ENCODE data around the gene NREP.

Gene NREP, protein sequence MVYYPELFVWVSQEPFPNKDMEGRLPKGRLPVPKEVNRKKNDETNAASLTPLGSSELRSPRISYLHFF

DNA sequence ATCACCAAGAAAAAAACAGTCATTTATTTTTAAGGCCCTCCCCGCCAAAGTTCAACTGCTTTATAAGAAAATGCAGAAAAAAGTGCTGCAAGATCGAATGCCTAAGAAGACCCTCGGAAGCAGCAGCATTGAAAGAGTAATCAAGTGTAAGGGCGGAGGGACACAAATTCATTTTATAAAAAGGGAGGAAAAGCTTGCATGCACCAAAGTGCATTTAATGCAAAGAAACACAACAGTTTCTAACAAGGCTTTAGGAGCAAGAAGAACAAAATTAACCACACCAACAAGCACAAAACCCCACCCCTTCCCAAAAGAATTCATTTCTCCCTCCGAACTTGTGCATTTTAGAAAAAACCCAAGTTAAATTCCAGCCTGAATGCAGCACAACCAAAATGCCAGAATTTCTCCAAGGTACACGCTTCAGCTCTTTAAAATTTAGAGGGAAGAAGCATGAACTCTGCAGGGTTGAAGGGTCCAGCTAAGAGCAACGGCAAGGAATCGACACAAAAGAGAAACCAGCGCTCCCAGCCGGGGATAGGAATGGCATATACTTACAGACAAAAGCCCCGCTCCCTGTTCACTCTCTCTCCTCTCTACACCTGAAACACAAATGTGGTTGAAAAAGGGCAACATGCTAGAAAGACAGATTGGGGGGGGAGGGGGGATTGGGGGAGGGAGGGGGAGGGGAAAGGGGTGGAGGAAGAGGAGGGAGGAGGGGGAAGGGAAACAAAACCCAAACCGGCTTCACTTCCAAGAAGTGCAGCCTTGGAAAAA is at the start of gene NREP:
NREP (minus strand) TSS at position 614 of the 774 bp plus-strand sequence. CDS start 1,422 bp downstream, outside the sequence.
- DNase-seq (ENCODE audit: low spot score): no peak

DNA sequence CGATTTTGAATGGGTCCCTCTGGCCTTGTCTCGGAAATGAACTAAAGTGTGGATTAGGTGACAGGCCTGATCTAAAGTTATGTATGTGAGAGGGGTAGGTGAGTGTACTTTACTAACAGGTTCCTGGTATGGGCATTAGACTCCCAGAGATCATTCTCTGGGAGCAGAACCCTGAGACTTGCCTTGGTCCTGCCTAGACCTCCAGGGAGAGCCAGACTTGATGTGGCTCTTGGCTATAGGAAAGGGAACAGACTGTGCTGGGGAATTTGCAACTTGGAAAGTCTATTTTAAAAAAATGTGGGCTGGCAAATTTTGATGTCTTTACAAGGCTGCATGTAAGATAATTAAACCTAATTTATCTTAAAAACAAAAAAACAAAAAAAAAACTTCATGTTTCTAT is 49.8 kb upstream of the NREP start:
- DNase-seq (ENCODE audit: low spot score): no peak

DNA sequence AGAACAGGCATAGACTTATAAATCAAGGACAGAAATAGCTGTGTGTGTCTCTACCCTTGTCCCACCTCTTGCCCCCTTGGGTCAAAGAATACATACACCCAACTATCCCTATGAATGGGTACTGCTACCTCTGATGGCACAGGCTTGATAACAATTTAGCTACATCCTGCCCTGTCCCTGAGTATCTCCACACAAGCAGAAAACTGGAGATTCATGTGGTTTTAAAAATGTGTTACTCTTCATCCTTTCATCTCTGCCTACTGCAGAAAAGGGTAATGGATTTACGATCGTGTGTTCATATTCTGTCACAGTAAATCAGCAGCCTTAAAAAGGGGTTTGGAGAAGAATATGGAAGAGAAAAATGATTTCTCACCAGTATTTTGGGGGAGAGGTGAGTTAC is 49.2 kb upstream of the NREP start:
- DNase-seq (ENCODE audit: low spot score): no peak

DNA sequence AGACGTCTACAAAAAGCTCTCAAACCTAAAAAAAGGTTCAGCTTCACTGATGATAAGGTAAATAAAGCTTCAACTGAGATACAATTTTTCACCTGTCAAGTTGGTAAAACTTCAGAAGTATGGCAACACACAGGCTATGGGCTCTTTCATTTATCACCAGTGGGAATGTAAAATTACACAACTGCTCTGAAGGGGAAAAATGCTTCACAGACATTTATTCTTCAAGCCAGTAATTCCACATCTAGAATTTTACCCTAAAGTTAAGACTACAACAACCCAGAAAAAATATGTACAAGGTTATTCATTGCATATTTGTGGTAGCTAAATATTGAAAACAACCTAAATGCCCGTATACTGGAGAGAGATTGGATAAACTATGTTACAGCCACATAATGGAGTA is 48.1 kb upstream of the NREP start:
- DNase-seq (ENCODE audit: low spot score): no peak

DNA sequence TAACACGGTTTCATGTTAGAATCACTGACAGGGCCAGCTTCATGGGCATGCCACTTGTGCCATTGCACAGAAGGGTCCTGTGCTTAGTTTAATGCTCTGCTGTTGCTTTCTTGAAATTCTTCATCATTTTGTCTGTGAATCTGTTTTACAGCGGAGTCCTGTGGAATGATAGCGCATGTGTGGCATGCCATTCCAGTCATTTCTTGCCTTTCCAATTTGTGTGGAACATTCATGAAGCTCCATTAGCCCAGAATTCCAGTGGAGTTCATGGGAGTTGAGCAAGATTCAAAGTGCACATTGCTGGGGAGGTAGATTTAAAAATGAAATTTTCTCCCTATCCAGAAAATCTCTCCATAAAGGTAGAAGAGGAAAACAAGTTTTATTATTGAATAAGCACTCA is 43.4 kb upstream of the NREP start:
- no peak for DNase-seq (ENCODE audit: low spot score)

DNA sequence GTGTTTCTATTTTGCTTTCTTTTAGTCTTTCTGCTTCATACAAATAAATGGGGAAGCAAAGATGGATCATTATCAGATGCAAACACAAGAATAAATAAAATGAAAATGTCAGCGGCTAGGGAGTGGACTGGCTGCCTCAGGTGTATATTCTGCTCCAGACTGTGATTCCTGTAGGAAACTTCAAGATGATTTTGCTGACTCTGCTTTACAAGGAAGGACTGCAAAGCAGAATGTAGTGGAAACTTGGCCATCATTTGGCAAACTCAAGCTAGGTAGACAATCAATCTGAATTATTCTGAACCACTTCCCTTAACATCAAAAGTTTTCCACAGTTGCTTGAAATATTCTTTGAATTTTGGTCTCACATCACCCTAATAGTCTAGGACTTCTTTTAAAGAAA is 38.1 kb upstream of the NREP start:
- DNase-seq (ENCODE audit: low spot score): no peak

DNA sequence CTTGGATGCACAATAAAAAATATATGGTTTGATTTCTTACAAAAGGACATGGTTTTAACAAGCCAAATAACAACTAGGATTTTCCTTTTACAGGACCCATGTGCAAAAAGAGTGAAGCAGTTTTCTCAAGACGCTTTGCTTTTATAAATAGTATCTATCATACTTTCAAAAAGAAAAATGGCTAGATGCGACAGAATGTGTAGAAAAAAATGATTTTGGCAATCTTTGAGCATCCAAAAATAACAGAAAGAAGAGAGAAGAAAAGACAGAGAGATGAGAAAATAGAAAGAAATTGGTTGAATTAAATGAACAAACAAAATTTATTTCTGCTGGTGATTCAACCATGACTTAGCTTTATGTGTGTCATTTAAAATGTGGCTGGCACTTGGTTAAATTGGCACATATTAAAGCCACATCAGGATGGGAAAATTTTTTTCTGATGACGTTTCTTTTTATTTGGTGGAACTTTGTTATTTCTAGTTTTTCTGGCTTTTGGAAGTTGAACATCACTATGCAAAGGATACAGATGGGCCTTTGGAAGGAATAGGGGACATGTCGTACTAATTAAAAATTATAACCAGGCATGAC is 35.6 kb upstream of the NREP start:
- no peak for DNase-seq (ENCODE audit: low spot score)

DNA sequence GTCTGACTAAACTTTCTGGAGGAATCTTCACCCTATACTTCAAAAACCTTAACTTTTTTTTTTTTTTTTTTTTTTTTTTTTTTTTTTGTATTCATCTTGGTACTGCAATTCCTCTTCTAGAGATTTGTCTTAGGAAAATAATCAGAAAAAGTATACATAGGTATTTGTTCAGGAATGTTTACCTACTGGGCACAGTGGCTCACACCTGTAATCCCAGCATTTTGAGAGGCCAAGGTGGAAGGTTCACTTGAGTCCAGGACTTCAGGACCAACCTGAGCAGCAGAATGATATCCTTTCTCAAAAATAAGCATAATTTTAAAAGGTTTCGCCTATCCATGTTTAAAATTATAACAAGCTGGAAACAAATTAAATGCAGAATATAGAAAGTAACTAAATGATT is 33.3 kb upstream of the NREP start:
- no peak for DNase-seq (ENCODE audit: low spot score)

DNA sequence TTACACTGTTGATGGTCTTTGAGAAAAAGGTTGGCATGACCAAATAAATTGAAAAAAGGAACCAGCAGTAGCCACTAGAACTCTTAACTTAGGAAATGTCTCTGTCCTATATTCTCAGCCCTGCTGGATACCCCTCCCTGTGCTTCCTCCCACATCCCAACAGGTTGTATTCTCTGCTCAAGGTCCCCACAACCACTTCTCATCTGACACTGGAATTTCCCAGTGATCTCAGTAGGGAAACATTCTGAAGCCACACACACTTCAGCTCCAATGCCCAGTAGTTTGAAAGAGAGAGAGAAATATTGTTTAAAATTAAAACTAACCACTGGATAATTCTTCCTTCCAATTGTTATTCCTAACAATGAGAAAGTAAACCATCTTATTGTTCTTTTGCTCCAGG is 30.0 kb upstream of the NREP start:
- DNase-seq (ENCODE audit: low spot score): no peak

DNA sequence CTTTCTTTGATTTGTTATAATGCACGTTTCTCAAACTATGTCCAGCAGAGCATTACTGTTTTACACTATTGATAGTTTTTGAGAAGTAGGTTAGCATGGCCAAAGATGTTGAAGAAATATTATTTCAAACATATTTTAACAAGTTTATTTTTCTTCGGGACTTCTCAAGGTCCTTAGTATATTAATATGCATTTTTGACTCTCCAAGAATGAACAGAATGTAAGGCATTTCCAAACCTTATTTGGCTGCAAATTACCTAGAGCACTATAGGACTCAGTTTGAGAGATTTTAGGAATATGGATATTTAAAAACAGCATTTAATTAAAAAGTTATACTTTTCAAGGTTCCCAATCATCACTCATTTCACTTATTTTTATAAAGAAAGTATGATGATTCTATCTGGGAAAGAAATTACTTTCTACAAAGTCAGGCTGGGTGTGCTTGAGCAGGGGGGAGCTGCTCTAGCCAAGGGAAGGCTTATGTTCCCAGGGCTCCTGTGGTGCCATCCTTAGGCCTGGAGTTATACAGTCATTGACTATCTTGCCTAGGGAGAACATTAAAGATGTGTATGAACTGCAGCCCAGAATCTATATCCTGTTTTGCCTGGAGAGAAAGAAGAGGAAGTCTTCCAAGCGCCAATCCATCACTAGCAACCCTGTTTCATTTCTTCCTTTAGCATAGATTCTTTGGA is 27.6 kb upstream of the NREP start:
- DNase-seq (ENCODE audit: low spot score): no peak

DNA sequence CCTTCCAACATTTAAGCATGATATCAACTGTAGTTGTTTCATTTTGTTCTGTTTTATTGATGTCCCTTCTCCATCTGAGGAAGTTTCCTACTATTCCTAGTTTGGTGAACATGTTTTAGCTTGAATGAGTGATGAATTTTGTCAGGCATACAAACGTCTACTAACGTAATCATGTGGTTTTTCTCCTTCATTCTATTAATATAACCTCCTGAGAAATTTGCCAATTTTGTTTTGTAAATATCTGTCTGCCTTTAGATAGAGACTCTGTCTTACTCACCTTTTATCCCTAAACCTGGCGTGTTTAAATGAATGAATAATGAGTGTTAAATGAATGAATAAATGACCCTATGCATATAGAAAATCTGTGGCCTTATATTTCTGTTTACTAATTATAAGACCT is 26.5 kb upstream of the NREP start:
- no peak for DNase-seq (ENCODE audit: low spot score)

DNA sequence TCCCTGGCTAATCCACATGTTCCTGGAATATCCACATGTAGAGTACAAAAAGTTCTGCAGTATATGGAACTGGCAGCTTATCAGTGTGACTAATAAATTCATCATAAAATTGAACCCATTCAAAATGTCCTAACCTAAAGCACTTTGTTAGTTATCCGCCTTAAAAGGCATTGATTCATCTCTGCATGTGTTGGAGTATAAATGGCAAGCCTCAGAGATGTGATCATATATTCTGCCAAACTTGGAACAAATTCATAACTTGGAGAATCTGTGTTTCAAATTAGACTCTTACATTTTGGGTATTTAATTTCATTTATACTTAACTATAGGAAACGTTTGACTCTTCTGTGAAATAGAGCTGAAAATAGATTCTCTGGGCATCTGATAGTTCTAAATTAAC is 25.2 kb upstream of the NREP start:
- no peak for DNase-seq (ENCODE audit: low spot score)

DNA sequence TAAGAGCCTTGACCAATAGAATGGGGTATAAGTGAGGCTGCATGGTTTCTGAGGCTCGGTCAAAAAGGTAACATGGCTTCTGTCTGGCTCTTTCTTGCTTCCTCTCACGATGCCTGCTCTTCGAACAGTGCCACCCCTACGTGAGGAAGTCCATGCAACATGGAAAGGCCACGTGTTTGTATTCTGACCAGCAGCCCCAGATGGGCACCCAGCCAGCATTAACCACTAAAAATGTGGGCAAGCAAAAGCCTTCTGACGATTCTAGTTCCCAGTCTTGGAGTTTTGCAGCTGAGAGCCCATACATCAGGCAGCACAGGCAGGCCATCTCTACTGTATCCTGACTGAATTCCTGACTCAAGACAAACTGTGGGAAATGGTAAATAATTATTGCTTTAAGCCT is 24.2 kb upstream of the NREP start:
- no peak for DNase-seq (ENCODE audit: low spot score)

DNA sequence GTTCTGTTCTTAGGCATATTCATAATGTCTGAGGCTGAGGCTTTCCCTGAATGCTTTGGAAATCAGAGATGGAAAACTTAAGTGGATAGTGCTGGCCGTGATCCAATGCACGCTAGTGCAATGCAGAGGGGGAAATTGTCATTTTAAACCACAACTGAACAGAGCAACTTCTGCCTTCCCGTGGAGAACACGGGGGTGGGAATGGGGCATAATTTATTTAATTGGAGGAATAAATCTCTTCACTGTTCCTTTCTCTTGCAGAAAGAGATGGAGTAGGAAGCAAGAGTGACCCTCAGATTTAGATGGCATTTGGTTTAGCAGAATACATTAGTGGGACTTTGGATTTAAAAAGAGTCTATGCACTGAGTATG is 22.9 kb upstream of the NREP start:
- DNase-seq (ENCODE audit: low spot score): no peak

DNA sequence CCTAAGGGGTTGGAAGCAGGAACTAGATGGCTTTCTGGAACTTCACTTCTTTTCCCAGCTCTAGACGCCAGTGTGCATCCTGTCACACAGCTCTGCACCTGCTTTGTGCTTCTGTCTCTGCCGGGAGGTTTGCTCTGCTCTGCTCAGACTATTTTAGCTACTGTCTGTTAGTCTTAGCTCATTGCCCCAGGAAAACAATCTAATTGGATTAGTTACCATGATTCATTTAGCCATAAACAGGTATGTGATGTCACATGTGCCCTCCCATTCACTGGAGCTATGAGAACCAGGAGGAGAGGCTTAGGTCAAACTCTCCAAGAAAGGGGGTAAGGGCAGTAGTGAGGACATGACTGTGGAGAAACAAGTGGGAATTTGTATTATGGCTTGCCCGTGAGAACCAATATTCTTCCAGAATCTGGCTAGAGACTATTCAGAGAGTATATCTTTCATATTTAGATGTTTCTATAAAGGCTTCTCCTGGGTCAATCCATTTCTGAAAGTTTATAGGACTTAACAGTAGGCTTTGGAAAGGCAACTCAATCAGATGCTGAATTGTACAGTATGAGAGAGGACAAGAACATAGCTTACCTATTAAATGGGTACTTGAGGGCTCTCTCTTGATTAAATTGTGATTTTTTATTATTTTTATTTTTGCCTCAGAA is 22.4 kb upstream of the NREP start:
- DNase-seq (ENCODE audit: low spot score): no peak

DNA sequence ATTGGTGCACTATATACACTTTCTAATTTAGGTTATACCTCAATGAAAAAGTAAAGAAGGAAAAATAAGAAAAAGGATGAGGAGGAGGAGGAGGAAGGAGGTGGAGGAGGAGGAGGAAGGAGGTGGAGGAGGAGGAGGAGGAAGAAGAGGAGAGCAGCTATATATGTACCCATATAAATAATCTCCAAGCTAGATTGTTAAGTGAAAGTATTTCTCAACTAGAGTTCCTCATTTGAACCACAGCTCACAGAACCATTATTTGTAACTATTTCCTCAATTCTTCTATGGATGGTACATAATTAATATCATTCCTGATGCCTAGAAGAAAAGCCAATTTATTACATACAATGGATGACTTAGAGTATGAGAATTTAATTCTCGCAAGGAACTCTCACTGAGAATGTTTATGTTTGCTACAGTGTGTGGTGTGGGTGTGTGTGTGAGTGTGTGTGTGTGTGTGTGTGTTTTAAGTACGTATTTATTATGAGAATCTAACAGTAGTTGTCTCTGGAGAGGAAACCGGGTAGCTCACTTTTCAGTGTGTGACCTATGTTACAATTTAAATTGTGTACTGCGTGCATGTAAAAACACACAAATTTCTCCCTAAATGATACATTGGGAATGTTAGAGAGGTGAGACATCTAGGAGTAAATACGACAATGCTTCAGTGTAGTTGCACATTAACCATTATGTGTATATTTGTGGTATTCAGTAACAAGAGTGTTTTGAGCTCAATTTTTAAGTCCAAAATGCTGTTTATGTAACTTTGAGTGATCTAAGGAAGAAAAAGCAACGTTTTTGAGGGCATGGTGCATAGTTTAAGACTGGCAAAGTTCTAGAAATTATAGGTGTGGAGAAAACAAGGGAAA is 20.2 kb upstream of the NREP start:
- no peak for DNase-seq (ENCODE audit: low spot score)

DNA sequence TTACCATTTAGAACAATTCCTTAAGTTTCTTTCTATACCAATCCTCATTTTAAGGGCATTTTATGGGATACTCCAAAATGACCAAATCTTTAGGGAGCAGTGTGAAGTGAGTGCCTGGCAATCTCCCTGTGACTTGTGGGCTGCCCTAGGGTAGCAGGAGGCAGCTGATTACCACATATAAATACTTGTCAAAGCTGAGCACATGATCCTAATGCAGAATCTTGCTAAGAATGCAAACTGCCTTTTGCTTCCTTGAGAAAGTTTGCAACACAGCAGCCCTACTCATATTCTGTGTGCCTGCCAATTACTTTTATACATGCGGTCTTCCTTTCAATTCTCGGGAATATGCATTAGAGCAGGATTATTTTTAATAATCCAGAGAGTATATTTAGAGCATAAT is 18.2 kb upstream of the NREP start:
- no peak for DNase-seq (ENCODE audit: low spot score)

DNA sequence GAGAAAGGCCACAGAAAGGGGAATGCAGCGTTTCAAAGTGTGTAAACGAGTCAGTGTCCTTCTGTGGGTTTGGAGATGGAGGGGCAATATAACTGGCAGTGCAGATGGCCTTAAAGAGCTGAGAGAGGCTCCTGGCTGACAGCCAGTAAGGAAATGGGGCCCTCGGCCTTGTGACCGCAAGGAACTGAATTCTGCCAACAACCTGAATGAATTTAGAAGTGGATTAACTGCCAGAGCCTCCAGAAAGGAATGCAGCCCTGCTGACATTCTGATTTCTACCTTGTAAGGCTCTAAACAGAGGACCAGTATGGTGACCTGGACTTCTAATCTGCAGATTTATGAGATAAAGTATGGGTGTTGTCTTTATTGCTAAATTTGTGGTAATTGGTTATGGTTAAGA is 17.5 kb upstream of the NREP start:
- no peak for DNase-seq (ENCODE audit: low spot score)

DNA sequence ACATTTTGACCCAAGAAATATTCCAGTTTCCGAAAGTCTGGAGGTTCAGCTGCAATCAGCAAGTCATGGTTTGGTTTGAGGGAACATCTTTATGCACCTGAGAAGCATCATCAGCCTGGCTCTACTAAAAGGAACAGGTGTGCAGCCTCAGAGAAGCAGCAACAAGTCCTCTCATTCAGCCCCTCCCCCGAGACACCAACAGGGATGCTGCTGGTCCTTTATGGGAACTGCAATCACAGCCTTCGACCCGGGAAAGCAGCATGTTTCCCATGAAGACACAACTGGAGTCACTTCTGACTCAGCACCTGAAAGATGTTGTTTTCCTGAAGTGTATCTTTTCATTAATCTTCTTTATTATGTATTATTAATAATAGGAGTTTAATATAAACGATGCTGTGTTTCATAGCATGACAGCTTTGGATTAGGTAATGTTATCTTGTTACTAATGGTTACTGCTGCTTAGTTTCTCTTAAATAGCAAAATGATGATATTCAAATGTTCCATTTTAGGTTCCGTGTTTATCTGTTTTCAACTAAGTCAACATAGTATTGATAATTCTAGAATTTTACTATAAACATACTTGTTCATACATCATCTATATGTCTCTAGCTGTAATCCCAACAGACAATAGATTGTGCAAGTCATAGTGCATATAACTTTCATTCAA is 15.6 kb upstream of the NREP start:
- DNase-seq (ENCODE audit: low spot score): no peak

DNA sequence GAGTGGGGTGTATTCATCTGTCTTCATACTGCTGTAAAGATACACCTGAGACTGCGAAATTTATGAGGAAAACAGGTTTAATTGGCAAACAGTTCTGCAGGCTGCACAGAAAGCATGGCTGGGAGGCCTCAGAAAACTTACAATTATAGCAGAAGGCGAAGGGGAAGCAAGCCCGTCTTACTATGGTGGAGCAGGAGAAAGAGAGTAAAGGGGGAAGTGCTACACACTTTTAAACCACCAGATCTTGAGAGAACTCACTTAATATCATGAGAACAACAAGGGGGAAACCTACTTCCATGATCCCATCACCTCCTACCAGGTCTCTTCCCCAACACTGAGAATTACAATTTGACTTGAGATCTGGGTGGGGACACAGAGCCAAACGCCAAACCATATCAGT is 12.5 kb upstream of the NREP start:
- no peak for DNase-seq (ENCODE audit: low spot score)
